HG03432 (cell line): ENCODE data around the gene UBE2J2.

Experiments
- ATAC-seq: cut with Tn5 transposase; IDR thresholded peaks from one replicate; pipeline ENCODE4 v1.9.1; 2021; ENCODE audit warnings: mild to moderate bottlenecking, moderate library complexity; ENCODE audit not compliant: unreplicated experiment

The UBE2J2 gene

GRCh38 chr1:1296070-1297061 is 22.7 kb upstream of the UBE2J2 start:
- no peak for ATAC-seq

- no peak for ATAC-seq
Observed at GRCh38 chr1:1295154-1295923, 21.7 kb upstream of the UBE2J2 start.

- no peak for ATAC-seq
Observed at GRCh38 chr1:1294250-1294890, 20.7 kb upstream of the UBE2J2 start.

GRCh38 chr1:1293263-1294249 is 19.9 kb upstream of the UBE2J2 start:
- ATAC-seq, result no peak

GRCh38 chr1:1292851-1293250 is 19.2 kb upstream of the UBE2J2 start:
- ATAC-seq, result no peak

GRCh38 chr1:1292442-1292779 is 18.8 kb upstream of the UBE2J2 start:
- no peak for ATAC-seq

- ATAC-seq, result peak; percentile 48
Observed at GRCh38 chr1:1291548-1292441, 18.1 kb upstream of the UBE2J2 start.

- no peak for ATAC-seq
Observed at GRCh38 chr1:1291023-1291528, 17.4 kb upstream of the UBE2J2 start.

GRCh38 chr1:1290238-1290731 is 16.6 kb upstream of the UBE2J2 start:
- ATAC-seq, result no peak

- no peak for ATAC-seq
Observed at GRCh38 chr1:1287288-1288110, 13.8 kb upstream of the UBE2J2 start.

- no peak for ATAC-seq
Observed at GRCh38 chr1:1286313-1287261, 12.9 kb upstream of the UBE2J2 start.

GRCh38 chr1:1285611-1286311 is 12.1 kb upstream of the UBE2J2 start:
- ATAC-seq, result no peak

GRCh38 chr1:1285102-1285571 is 11.5 kb upstream of the UBE2J2 start:
- no peak for ATAC-seq

- ATAC-seq, result no peak
Observed at GRCh38 chr1:1284221-1285101, 10.8 kb upstream of the UBE2J2 start.

- no peak for ATAC-seq
Observed at GRCh38 chr1:1283821-1284220, 10.2 kb upstream of the UBE2J2 start.
